Skeletal muscle tissue (tissue), 4 donors: Measurements from ENCODE around the gene CBY3. TPM values are rescaled to one million over a fixed set of nuclear protein-coding genes. Genes with fewer than 3 reads are reported as not detected.
A peak's percentile ranks its signal among the peaks of the same experiment; 100 is the strongest.

Experiments used
- H3K27ac ChIP-seq: one replicate; pipeline ENCODE4 v1.7.0; 2013; ENCODE audit warnings: mild to moderate bottlenecking, low read depth, low read length, inconsistent platforms
- H3K27me3 ChIP-seq, 3 donors: one replicate each; pipeline ENCODE4 v1.7.0; 2013; ENCODE audit warnings: low read length in 3 of 3; ENCODE audit not compliant: control insufficient read depth in 3 of 3, insufficient read depth in 3 of 3
- H3K36me3 ChIP-seq, 3 donors: one replicate each; pipeline ENCODE4 v1.7.0; 2013; ENCODE audit warnings: low read length in 3 of 3; ENCODE audit not compliant: control insufficient read depth in 3 of 3, insufficient read depth in 3 of 3
- H3K4me1 ChIP-seq, 3 donors: one replicate each; pipeline ENCODE4 v1.7.0; 2013; ENCODE audit warnings: low read length in 3 of 3, mild to moderate bottlenecking in 3 of 3; ENCODE audit not compliant: control insufficient read depth in 3 of 3, insufficient read depth in 3 of 3
- H3K4me3 ChIP-seq, 3 donors: one replicate each; pipeline ENCODE4 v1.7.0; 2013; ENCODE audit warnings: low read length in 3 of 3
- H3K9ac ChIP-seq, 3 donors: one replicate each; pipeline ENCODE4 v1.7.0; 2013; ENCODE audit warnings: low read length in 3 of 3, mild to moderate bottlenecking in 3 of 3, moderate library complexity in 2 of 3, low read depth in 1 of 3
- H3K9me3 ChIP-seq, 3 donors: one replicate each; pipeline ENCODE4 v1.7.0; 2013; ENCODE audit warnings: low read length in 3 of 3; ENCODE audit not compliant: control insufficient read depth in 3 of 3
- total RNA-seq: library from RNA; depleted of rRNA; stranded (reverse); fragments of >200 nt; gene quantifications from one replicate; pipeline ENCODE4 v1.2.3, GENCODE V29; 2014
- donor health status: Osteomylitis.

Gene CBY3
- not detected for total RNA-seq

GRCh38 chr5:179680780-179681401 is at the start of gene CBY3:
Gene CBY3 (minus strand): TSS chr5:179681034. CDS start chr5:179680918, 116 bp downstream.
- H3K27ac ChIP-seq, result no peak within 1 kb of the TSS

GRCh38 chr5:179730356-179730755 is 49.5 kb upstream of the CBY3 start:
- Histone ChIP-seq H3K36me3 (peaks cover 25 to 32% (median 30%) of the 10 kb centered on the region in 3 donors), H3K4me1 (peaks cover 9 to 19% (median 16%) of the 10 kb centered on the region in 3 donors), H3K27ac (no peak overlapping the region), H3K27me3 (no peaks in the 10 kb centered on the region), H3K9me3 (no peaks in the 10 kb centered on the region), H3K4me3 (no peak overlapping the region), H3K9ac (no peak overlapping the region)

More at GRCh38 chr5:179680780-179681401, at the start of gene CBY3:
- H3K9me3 ChIP-seq, result no peaks in the 10 kb centered on the region
- H3K9ac ChIP-seq, result no peak within 1 kb of the TSS
- no peak within 1 kb of the TSS for H3K4me3 ChIP-seq
- H3K36me3 ChIP-seq, result no peaks in the 10 kb centered on the region
- H3K27me3 ChIP-seq, result no peaks in the 10 kb centered on the region
- peaks cover 8 to 11% (median 11%) of the 10 kb centered on the region in 3 donors for H3K4me1 ChIP-seq

GRCh38 chr5:179729727-179730126 is 48.9 kb upstream of the CBY3 start:
- Histone ChIP-seq H3K4me1 (peaks cover 10 to 21% (median 17%) of the 10 kb centered on the region in 3 donors), H3K27ac (no peak overlapping the region), H3K9ac (no peak overlapping the region), H3K4me3 (no peak overlapping the region), H3K36me3 (peaks cover 28 to 36% (median 35%) of the 10 kb centered on the region in 3 donors), H3K9me3 (no peaks in the 10 kb centered on the region), H3K27me3 (no peaks in the 10 kb centered on the region)

- H3K27ac ChIP-seq, result no peak overlapping the region
- H3K36me3 ChIP-seq, result peaks cover 31 to 40% (median 39%) of the 10 kb centered on the region in 3 donors
- no peaks in the 10 kb centered on the region for H3K27me3 ChIP-seq
- no peak overlapping the region for H3K9ac ChIP-seq
- H3K4me3 ChIP-seq, result no peak overlapping the region
- H3K9me3 ChIP-seq, result no peaks in the 10 kb centered on the region
- peaks cover 10 to 21% (median 17%) of the 10 kb centered on the region in 3 donors for H3K4me1 ChIP-seq
Observed at GRCh38 chr5:179729303-179729702, 48.5 kb upstream of the CBY3 start.

- H3K27ac ChIP-seq, result no peak overlapping the region
- H3K27me3 ChIP-seq, result no peaks in the 10 kb centered on the region
- H3K4me3 ChIP-seq, result no peak overlapping the region
- H3K9me3 ChIP-seq, result no peaks in the 10 kb centered on the region
- no peak overlapping the region for H3K9ac ChIP-seq
- peaks cover 42 to 59% (median 49%) of the 10 kb centered on the region in 3 donors for H3K36me3 ChIP-seq
- H3K4me1 ChIP-seq, result peaks cover 8 to 12% (median 11%) of the 10 kb centered on the region in 3 donors
Observed at GRCh38 chr5:179727106-179727505, 46.3 kb upstream of the CBY3 start.

- peak overlapping the region; percentile 13 for H3K27ac ChIP-seq
- no peaks in the 10 kb centered on the region for H3K9me3 ChIP-seq
- H3K4me3 ChIP-seq, result no peak overlapping the region
- peak overlapping the region in 1 of 3 donors; percentile 0 for H3K9ac ChIP-seq
- no peaks in the 10 kb centered on the region for H3K27me3 ChIP-seq
- peaks cover 7 to 12% (median 8%) of the 10 kb centered on the region in 3 donors for H3K4me1 ChIP-seq
- peaks cover 56 to 70% (median 70%) of the 10 kb centered on the region in 3 donors for H3K36me3 ChIP-seq
Observed at GRCh38 chr5:179724163-179724562, 43.3 kb upstream of the CBY3 start.

- Histone ChIP-seq H3K9ac (no peak overlapping the region), H3K9me3 (no peaks in the 10 kb centered on the region), H3K4me3 (no peak overlapping the region), H3K27me3 (no peaks in the 10 kb centered on the region), H3K27ac (no peak overlapping the region), H3K4me1 (peaks cover 7 to 12% (median 8%) of the 10 kb centered on the region in 3 donors), H3K36me3 (peaks cover 53 to 73% (median 67%) of the 10 kb centered on the region in 3 donors)
Observed at GRCh38 chr5:179720222-179720621, 39.4 kb upstream of the CBY3 start.

GRCh38 chr5:179716286-179716685 is 35.5 kb upstream of the CBY3 start:
- Histone ChIP-seq H3K27me3 (no peaks in the 10 kb centered on the region), H3K4me1 (no peaks in the 10 kb centered on the region), H3K27ac (no peak overlapping the region), H3K9me3 (no peaks in the 10 kb centered on the region), H3K9ac (no peak overlapping the region), H3K36me3 (peaks cover 43 to 65% (median 46%) of the 10 kb centered on the region in 3 donors), H3K4me3 (no peak overlapping the region)

GRCh38 chr5:179700401-179700918 is 19.6 kb upstream of the CBY3 start:
- peaks cover 13 to 32% (median 21%) of the 10 kb centered on the region in 3 donors for H3K4me1 ChIP-seq
- no peaks in the 10 kb centered on the region for H3K36me3 ChIP-seq
- no peak overlapping the region for H3K27ac ChIP-seq
- H3K9me3 ChIP-seq, result no peaks in the 10 kb centered on the region
- H3K27me3 ChIP-seq, result no peaks in the 10 kb centered on the region
- peak overlapping the region; percentile 14 to 93 (median 71) for H3K4me3 ChIP-seq
- H3K9ac ChIP-seq, result peak overlapping the region in 2 of 3 donors; percentile 92 to 98

- Histone ChIP-seq H3K9ac (peak overlapping the region; percentile 92 to 98 (median 95)), H3K27ac (peak overlapping the region; percentile 97), H3K9me3 (no peaks in the 10 kb centered on the region), H3K4me3 (peak overlapping the region; percentile 71 to 93 (median 73)), H3K27me3 (no peaks in the 10 kb centered on the region), H3K36me3 (no peaks in the 10 kb centered on the region), H3K4me1 (peaks cover 13 to 32% (median 21%) of the 10 kb centered on the region in 3 donors)
Observed at GRCh38 chr5:179699616-179700237, 18.9 kb upstream of the CBY3 start.
